ENCODE data around the gene COL4A1.

The COL4A1 gene

DNA sequence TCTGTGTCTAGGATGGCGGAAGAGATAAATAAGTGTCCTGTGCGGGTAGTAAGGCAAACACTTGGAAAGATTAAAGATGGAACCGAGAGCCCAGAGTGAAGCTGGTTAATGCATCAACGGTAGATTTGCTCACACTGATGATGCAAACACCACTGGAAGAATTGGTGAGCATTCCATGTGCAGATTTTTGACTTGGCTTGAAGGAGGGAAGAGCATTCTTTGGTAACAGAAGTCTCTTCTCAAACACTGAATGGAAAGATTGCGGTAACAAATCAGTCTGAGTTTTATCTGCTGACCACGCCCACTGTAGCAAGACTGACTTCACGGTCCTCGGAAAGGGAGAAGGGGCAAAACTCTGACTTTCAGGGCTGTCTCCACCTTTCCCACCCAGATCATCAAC is 112.5 kb downstream of the COL4A1 start:
- H3K18ac ChIP-seq (ENCODE audit: low read length), result no peak overlapping the region
- no peak overlapping the region for H3K9ac ChIP-seq (ENCODE audit: low read length)
- no peak overlapping the region for H3K27ac ChIP-seq (ENCODE audit: low read depth, low read length)
- H3K27me3 ChIP-seq (ENCODE audit: insufficient read depth, low read length, poor library complexity), result no peaks in the 10 kb centered on the region
- H3K79me1 ChIP-seq (ENCODE audit: low read length), result no peaks in the 10 kb centered on the region
- no peak overlapping the region for H3K4me2 ChIP-seq (ENCODE audit: low read length)
- no peak overlapping the region for H3K56ac ChIP-seq (ENCODE audit: low read length)
- no peaks in the 10 kb centered on the region for H3K4me1 ChIP-seq (ENCODE audit: control insufficient read depth, low read depth, low read length)
- H3K23ac ChIP-seq (ENCODE audit: low read length), result no peak overlapping the region
- no peaks in the 10 kb centered on the region for H3K36me3 ChIP-seq (ENCODE audit: control insufficient read depth, insufficient read depth, low read length)
- no peak overlapping the region for H2AK5ac ChIP-seq (ENCODE audit: low read length)
- H3K4ac ChIP-seq (ENCODE audit: low read depth, low read length), result no peak overlapping the region
- H2BK15ac ChIP-seq (replicated peaks; ENCODE audit: low read depth), result no peak overlapping the region
- no peak overlapping the region for H2BK5ac ChIP-seq (ENCODE audit: low read length)
- no peak overlapping the region for H2BK120ac ChIP-seq (ENCODE audit: low read depth, low read length)
- H4K8ac ChIP-seq (ENCODE audit: low read depth, low read length), result no peak overlapping the region
- no peak for DNase-seq
- H3K4me3 ChIP-seq (ENCODE audit: low read length), result no peak overlapping the region
- H4K5ac ChIP-seq (ENCODE audit: low read length), result no peak overlapping the region
- H3K79me2 ChIP-seq (ENCODE audit: control insufficient read depth, insufficient read depth, low read length), result no peaks in the 10 kb centered on the region
- WGBS (ENCODE audit: extremely low coverage, insufficient coverage, low lambda C conversion rate), result no CpG with 5 or more reads among the region's 8 CpGs

- no peak overlapping the region for H3K23ac ChIP-seq (ENCODE audit: low read length)
- H3K27ac ChIP-seq (ENCODE audit: low read depth, low read length), result no peak overlapping the region
- no peaks in the 10 kb centered on the region for H3K36me3 ChIP-seq (ENCODE audit: control insufficient read depth, insufficient read depth, low read length)
Observed at GRCh38 chr13:110193491-110193890, 113.5 kb downstream of the COL4A1 start.

GRCh38 chr13:110192472-110192871 is 114.5 kb downstream of the COL4A1 start:
- H2BK5ac ChIP-seq (ENCODE audit: low read length), result no peak overlapping the region
- no peaks in the 10 kb centered on the region for H3K36me3 ChIP-seq (ENCODE audit: control insufficient read depth, insufficient read depth, low read length)
- H3K4me1 ChIP-seq (ENCODE audit: control insufficient read depth, low read depth, low read length), result peaks cover 1% of the 10 kb centered on the region
- H4K5ac ChIP-seq (ENCODE audit: low read length), result no peak overlapping the region
- H3K4me3 ChIP-seq (ENCODE audit: low read length), result no peak overlapping the region
- no peak overlapping the region for H3K23ac ChIP-seq (ENCODE audit: low read length)
- H3K27ac ChIP-seq (ENCODE audit: low read depth, low read length), result no peak overlapping the region
- no peak overlapping the region for H3K9ac ChIP-seq (ENCODE audit: low read length)
- H3K18ac ChIP-seq (ENCODE audit: low read length), result no peak overlapping the region
- DNase-seq, result no peak
- H3K79me1 ChIP-seq (ENCODE audit: low read length), result no peaks in the 10 kb centered on the region
- no CpG with 5 or more reads among the region's 5 CpGs for WGBS (ENCODE audit: extremely low coverage, insufficient coverage, low lambda C conversion rate)
- H4K8ac ChIP-seq (ENCODE audit: low read depth, low read length), result no peak overlapping the region
- no peaks in the 10 kb centered on the region for H3K27me3 ChIP-seq (ENCODE audit: insufficient read depth, low read length, poor library complexity)
- no peak overlapping the region for H3K56ac ChIP-seq (ENCODE audit: low read length)
- no peak overlapping the region for H2AK5ac ChIP-seq (ENCODE audit: low read length)
- no peak overlapping the region for H2BK120ac ChIP-seq (ENCODE audit: low read depth, low read length)
- no peak overlapping the region for H3K4ac ChIP-seq (ENCODE audit: low read depth, low read length)
- H3K79me2 ChIP-seq (ENCODE audit: control insufficient read depth, insufficient read depth, low read length), result no peaks in the 10 kb centered on the region
- H3K4me2 ChIP-seq (ENCODE audit: low read length), result no peak overlapping the region
- H2BK15ac ChIP-seq (replicated peaks; ENCODE audit: low read depth), result no peak overlapping the region

More at GRCh38 chr13:110193491-110193890, 113.5 kb downstream of the COL4A1 start:
- Histone ChIP-seq H2BK15ac (replicated peaks; ENCODE audit: low read depth) (no peak overlapping the region), H3K4me1 (ENCODE audit: control insufficient read depth, low read depth, low read length) (no peaks in the 10 kb centered on the region), H3K4me2 (ENCODE audit: low read length) (no peak overlapping the region), H4K8ac (ENCODE audit: low read depth, low read length) (no peak overlapping the region), H2BK5ac (ENCODE audit: low read length) (no peak overlapping the region), H3K18ac (ENCODE audit: low read length) (no peak overlapping the region), H4K5ac (ENCODE audit: low read length) (no peak overlapping the region), H2BK120ac (ENCODE audit: low read depth, low read length) (no peak overlapping the region), H3K27me3 (ENCODE audit: insufficient read depth, low read length, poor library complexity) (no peaks in the 10 kb centered on the region), H2AK5ac (ENCODE audit: low read length) (no peak overlapping the region), H3K4me3 (ENCODE audit: low read length) (no peak overlapping the region), H3K79me2 (ENCODE audit: control insufficient read depth, insufficient read depth, low read length) (no peaks in the 10 kb centered on the region), H3K9ac (ENCODE audit: low read length) (no peak overlapping the region), H3K56ac (ENCODE audit: low read length) (no peak overlapping the region), H3K4ac (ENCODE audit: low read depth, low read length) (no peak overlapping the region), H3K79me1 (ENCODE audit: low read length) (no peaks in the 10 kb centered on the region)
- no CpG with 5 or more reads among the region's 10 CpGs for WGBS (ENCODE audit: extremely low coverage, insufficient coverage, low lambda C conversion rate)
- no peak for DNase-seq

DNA sequence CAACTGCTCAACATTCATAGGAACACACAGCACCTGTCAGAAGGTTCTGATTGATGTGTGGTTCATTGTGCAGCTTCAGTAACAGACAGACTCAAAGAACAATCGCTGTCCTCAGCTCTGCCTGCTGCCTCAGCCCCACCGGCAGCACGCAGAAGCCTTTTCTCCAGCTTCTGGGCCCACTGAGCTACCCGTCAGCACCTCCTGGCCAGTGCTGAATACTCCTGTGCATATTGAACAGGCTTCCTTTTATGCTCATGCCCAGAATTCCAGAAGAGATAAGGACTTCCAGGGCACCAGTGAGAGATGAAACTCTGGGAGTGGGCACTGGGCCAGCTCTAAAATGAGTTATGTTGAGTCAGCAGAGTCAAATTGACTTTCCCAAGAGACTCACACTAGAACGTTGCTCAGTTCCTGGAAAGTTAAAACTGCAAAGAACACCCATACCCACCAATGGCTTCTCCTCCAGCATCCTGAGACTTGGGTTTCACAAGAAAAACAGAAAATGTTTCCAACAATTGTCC is 119.3 kb downstream of the COL4A1 start:
- Histone ChIP-seq H3K79me1 (ENCODE audit: low read length) (no peaks in the 10 kb centered on the region), H3K27ac (ENCODE audit: low read depth, low read length) (peak overlapping the region; percentile 61)

GRCh38 chr13:110186231-110186855 is 120.6 kb downstream of the COL4A1 start:
- no peak overlapping the region for H3K9ac ChIP-seq (ENCODE audit: low read length)
- no CpG with 5 or more reads among the region's 10 CpGs for WGBS (ENCODE audit: extremely low coverage, insufficient coverage, low lambda C conversion rate)
- H3K27ac ChIP-seq (ENCODE audit: low read depth, low read length), result peak overlapping the region; percentile 51

More for the DNA sequence above, 119.3 kb downstream of the COL4A1 start:
- Histone ChIP-seq H3K4me3 (ENCODE audit: low read length) (no peak overlapping the region), H4K8ac (ENCODE audit: low read depth, low read length) (no peak overlapping the region), H2BK120ac (ENCODE audit: low read depth, low read length) (no peak overlapping the region), H2AK5ac (ENCODE audit: low read length) (no peak overlapping the region), H3K27me3 (ENCODE audit: insufficient read depth, low read length, poor library complexity) (no peaks in the 10 kb centered on the region), H3K9ac (ENCODE audit: low read length) (no peak overlapping the region), H3K23ac (ENCODE audit: low read length) (no peak overlapping the region), H3K18ac (ENCODE audit: low read length) (no peak overlapping the region), H3K36me3 (ENCODE audit: control insufficient read depth, insufficient read depth, low read length) (no peaks in the 10 kb centered on the region), H3K56ac (ENCODE audit: low read length) (no peak overlapping the region), H3K4ac (ENCODE audit: low read depth, low read length) (no peak overlapping the region), H3K4me2 (ENCODE audit: low read length) (no peak overlapping the region), H4K5ac (ENCODE audit: low read length) (no peak overlapping the region), H2BK5ac (ENCODE audit: low read length) (no peak overlapping the region), H3K79me2 (ENCODE audit: control insufficient read depth, insufficient read depth, low read length) (no peaks in the 10 kb centered on the region), H2BK15ac (replicated peaks; ENCODE audit: low read depth) (no peak overlapping the region), H3K4me1 (ENCODE audit: control insufficient read depth, low read depth, low read length) (peaks cover 2% of the 10 kb centered on the region)
- DNase-seq, result no peak
- WGBS (ENCODE audit: extremely low coverage, insufficient coverage, low lambda C conversion rate), result no CpG with 5 or more reads among the region's 5 CpGs

DNA sequence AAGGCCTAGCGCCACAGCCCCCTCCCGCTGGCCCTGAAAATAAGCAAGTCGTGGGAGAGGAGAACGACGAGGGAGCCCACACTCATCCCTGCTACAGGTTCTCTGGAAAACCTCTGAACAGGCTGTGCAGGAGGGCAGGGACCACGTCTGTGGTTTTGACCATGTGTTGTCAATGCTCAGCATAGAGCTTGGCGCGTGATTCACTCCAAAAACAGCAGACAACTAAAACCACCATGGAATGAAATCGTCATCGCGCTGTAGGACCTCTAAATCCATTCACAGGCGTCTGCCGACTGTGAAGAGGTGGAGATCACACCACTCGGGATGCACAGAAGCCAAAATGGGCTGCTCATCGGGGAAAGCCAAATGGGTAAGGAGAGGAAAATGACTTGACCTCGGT is 121.3 kb downstream of the COL4A1 start:
- H3K56ac ChIP-seq (ENCODE audit: low read length), result peak overlapping the region; percentile 9
- no peak overlapping the region for H4K5ac ChIP-seq (ENCODE audit: low read length)
- no peak for DNase-seq
- peaks cover 5% of the 10 kb centered on the region for H3K36me3 ChIP-seq (ENCODE audit: control insufficient read depth, insufficient read depth, low read length)
- no CpG with 5 or more reads among the region's 16 CpGs for WGBS (ENCODE audit: extremely low coverage, insufficient coverage, low lambda C conversion rate)
- no peaks in the 10 kb centered on the region for H3K79me1 ChIP-seq (ENCODE audit: low read length)
- H4K8ac ChIP-seq (ENCODE audit: low read depth, low read length), result no peak overlapping the region
- no peak overlapping the region for H3K4ac ChIP-seq (ENCODE audit: low read depth, low read length)
- H2BK120ac ChIP-seq (ENCODE audit: low read depth, low read length), result no peak overlapping the region
- H3K79me2 ChIP-seq (ENCODE audit: control insufficient read depth, insufficient read depth, low read length), result no peaks in the 10 kb centered on the region
- H2BK5ac ChIP-seq (ENCODE audit: low read length), result no peak overlapping the region
- H3K4me1 ChIP-seq (ENCODE audit: control insufficient read depth, low read depth, low read length), result peaks cover 2% of the 10 kb centered on the region
- peak overlapping the region; percentile 51 for H3K27ac ChIP-seq (ENCODE audit: low read depth, low read length)
- H3K4me2 ChIP-seq (ENCODE audit: low read length), result no peak overlapping the region
- H2BK15ac ChIP-seq (replicated peaks; ENCODE audit: low read depth), result no peak overlapping the region
- H3K9ac ChIP-seq (ENCODE audit: low read length), result no peak overlapping the region
- no peaks in the 10 kb centered on the region for H3K27me3 ChIP-seq (ENCODE audit: insufficient read depth, low read length, poor library complexity)
- H2AK5ac ChIP-seq (ENCODE audit: low read length), result no peak overlapping the region
- H3K18ac ChIP-seq (ENCODE audit: low read length), result no peak overlapping the region
- H3K4me3 ChIP-seq (ENCODE audit: low read length), result no peak overlapping the region
- no peak overlapping the region for H3K23ac ChIP-seq (ENCODE audit: low read length)

More at GRCh38 chr13:110186231-110186855, 120.6 kb downstream of the COL4A1 start:
- H3K27me3 ChIP-seq (ENCODE audit: insufficient read depth, low read length, poor library complexity), result no peaks in the 10 kb centered on the region
- no peak overlapping the region for H3K4ac ChIP-seq (ENCODE audit: low read depth, low read length)
- no peaks in the 10 kb centered on the region for H3K79me2 ChIP-seq (ENCODE audit: control insufficient read depth, insufficient read depth, low read length)
- peak overlapping the region; percentile 19 for H3K56ac ChIP-seq (ENCODE audit: low read length)
- H3K36me3 ChIP-seq (ENCODE audit: control insufficient read depth, insufficient read depth, low read length), result peaks cover 5% of the 10 kb centered on the region
- no peak overlapping the region for H2BK5ac ChIP-seq (ENCODE audit: low read length)
- no peak overlapping the region for H3K23ac ChIP-seq (ENCODE audit: low read length)
- H2AK5ac ChIP-seq (ENCODE audit: low read length), result no peak overlapping the region
- H3K79me1 ChIP-seq (ENCODE audit: low read length), result no peaks in the 10 kb centered on the region
- no peak overlapping the region for H2BK15ac ChIP-seq (replicated peaks; ENCODE audit: low read depth)
- H3K4me2 ChIP-seq (ENCODE audit: low read length), result no peak overlapping the region
- H4K5ac ChIP-seq (ENCODE audit: low read length), result no peak overlapping the region
- H4K8ac ChIP-seq (ENCODE audit: low read depth, low read length), result no peak overlapping the region
- H2BK120ac ChIP-seq (ENCODE audit: low read depth, low read length), result no peak overlapping the region
- H3K4me3 ChIP-seq (ENCODE audit: low read length), result no peak overlapping the region
- DNase-seq, result peak; percentile 84
- H3K18ac ChIP-seq (ENCODE audit: low read length), result no peak overlapping the region
- peaks cover 2% of the 10 kb centered on the region for H3K4me1 ChIP-seq (ENCODE audit: control insufficient read depth, low read depth, low read length)
